Prostate gland (tissue), 2 donors: ENCODE results near the gene TADA2A. TPM values are rescaled to one million over a fixed set of nuclear protein-coding genes. Genes with fewer than 3 reads are reported as not detected.
A peak's percentile ranks its signal among the peaks of the same experiment; 100 is the strongest.

ENCODE experiments used
- DNase-seq: peaks from one replicate; pipeline ENCODE4 v3.0.0-alpha.2; 2019; ENCODE audit warnings: low spot score
- H3K27ac ChIP-seq, 2 donors: fragments of 200-600 bp; sonication (generic); 2 replicates each; pipeline ENCODE4 v1.5.1; 2017 to 2019
- H3K27me3 ChIP-seq: fragments of 200-600 bp; sonication (generic); replicated peaks from 2 replicates; pipeline ENCODE4 v1.5.1; 2019; ENCODE audit not compliant: insufficient read depth
- H3K36me3 ChIP-seq, 2 donors: fragments of 200-600 bp; sonication (generic); 1 replicate in 1 of 2; 2 replicates in 1 of 2; pipeline versions ENCODE4 v1.5.1 to v1.8.1; 2017 to 2019
- H3K4me1 ChIP-seq: fragments of 200-600 bp; sonication (generic); replicated peaks from 2 replicates; pipeline ENCODE4 v1.5.1; 2019
- H3K4me3 ChIP-seq, 2 donors: fragments of 200-600 bp; sonication (generic); 2 replicates each; pipeline ENCODE4 v1.5.1; 2017 to 2019
- H3K9me3 ChIP-seq: fragments of 200-600 bp; sonication (generic); 2 replicates; pipeline ENCODE4 v1.5.1; 2017
- POLR2A ChIP-seq: fragments of 450-650 bp; IDR thresholded peaks from one replicate; pipeline ENCODE4 v1.6.1; 2016; ENCODE audit warnings: antibody characterized with exemption, mild to moderate bottlenecking
- POLR2AphosphoS5 ChIP-seq: sonication (generic); formaldehyde crosslinking; IDR thresholded peaks from one replicate; pipeline ENCODE4 v1.6.1; 2017; ENCODE audit warnings: antibody characterized with exemption
- WGBS: methylation state at CpG from one replicate; pipeline ENCODE4 v1.1.5; 2018; 5-methylcytosine and 5-hydroxymethylcytosine counted together
- intact Hi-C: fragments of 100-400 bp; cut with DNase I; formaldehyde crosslinking; loops from one replicate; pipeline ENCODE4 v1.14.2; 2022
- total RNA-seq, 2 donors: library from RNA; depleted of rRNA; stranded (reverse); fragments of >200 nt; gene quantifications; one replicate each; pipeline ENCODE4 v1.1.0, GENCODE V29; 2016
- TF ChIP-seq, protein P1 (sequence below), 4 experiments: fragments of 200-600 bp in 2 of 4; fragments of 450-650 bp in 2 of 4; sonication (generic) in 2 of 4; IDR thresholded peaks; 1 replicate in 3 of 4; 2 replicates in 1 of 4; pipeline ENCODE4 v1.5.1; 2016 to 2019; ENCODE audit warnings: antibody characterized with exemption in 4 of 4, mild to moderate bottlenecking in 2 of 4, moderate library complexity in 2 of 4

The TADA2A gene
- total RNA-seq, 2 donors from 2014 or later: 13.0 to 29.7 TPM

- Histone ChIP-seq H3K4me3 (no peak overlapping the region), H3K4me1 (no peaks in the 10 kb centered on the region), H3K27me3 (no peaks in the 10 kb centered on the region), H3K36me3 (peaks cover 0 to under 1% of the 10 kb centered on the region in 2 donors), H3K9me3 (no peaks in the 10 kb centered on the region), H3K27ac (no peak overlapping the region)
- DNase-seq: no peak
- 81% methylated on average over 7 of the region's 7 CpGs for WGBS
- TF ChIP-seq, protein P1, sequence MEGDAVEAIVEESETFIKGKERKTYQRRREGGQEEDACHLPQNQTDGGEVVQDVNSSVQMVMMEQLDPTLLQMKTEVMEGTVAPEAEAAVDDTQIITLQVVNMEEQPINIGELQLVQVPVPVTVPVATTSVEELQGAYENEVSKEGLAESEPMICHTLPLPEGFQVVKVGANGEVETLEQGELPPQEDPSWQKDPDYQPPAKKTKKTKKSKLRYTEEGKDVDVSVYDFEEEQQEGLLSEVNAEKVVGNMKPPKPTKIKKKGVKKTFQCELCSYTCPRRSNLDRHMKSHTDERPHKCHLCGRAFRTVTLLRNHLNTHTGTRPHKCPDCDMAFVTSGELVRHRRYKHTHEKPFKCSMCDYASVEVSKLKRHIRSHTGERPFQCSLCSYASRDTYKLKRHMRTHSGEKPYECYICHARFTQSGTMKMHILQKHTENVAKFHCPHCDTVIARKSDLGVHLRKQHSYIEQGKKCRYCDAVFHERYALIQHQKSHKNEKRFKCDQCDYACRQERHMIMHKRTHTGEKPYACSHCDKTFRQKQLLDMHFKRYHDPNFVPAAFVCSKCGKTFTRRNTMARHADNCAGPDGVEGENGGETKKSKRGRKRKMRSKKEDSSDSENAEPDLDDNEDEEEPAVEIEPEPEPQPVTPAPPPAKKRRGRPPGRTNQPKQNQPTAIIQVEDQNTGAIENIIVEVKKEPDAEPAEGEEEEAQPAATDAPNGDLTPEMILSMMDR (IDR thresholded peaks at IDR 0.05): no peak
- TF ChIP-seq POLR2AphosphoS5: no peak
- TF ChIP-seq POLR2A: no peak
- intact Hi-C loops: no loop called here
Measured at GRCh38 chr17:37470181-37470580, 63.5 kb downstream of the TADA2A start.

GRCh38 chr17:37475731-37476420 lies 69.2 kb downstream of the TADA2A start:
- WGBS: 92% methylated on average over 1 of the region's 1 CpG

DNA sequence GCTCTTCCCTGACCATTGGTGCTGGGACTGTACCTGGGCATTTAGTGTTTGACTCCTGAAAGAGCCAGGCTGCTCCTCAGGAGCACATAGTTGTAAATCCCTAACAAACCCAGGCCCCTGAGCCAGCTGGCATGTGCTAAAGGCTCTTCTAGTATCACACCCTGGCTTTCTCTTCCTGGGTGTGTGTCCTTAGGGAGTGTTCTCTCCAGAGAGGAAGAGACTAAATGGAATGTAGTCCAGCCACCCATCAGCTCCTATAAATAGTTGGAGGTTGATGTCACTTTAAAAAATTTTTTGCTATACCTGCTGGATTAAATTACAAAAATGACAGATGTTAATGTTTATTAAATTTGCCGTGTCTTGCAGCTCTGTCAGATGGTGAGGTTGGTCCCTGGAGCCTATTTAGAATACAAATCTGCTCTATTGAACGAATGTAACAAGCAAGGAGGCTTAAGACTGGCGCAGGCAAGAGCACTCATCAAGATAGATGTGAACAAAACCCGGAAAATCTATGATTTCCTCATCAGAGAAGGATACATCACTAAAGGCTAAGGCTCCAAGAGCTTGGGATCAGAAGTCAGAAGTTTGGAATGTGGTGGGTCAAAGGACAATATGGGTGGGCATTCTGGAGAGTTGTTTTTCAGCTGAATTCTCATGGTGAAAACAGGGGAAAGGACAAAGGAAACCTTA lies 69.9 kb downstream of the TADA2A start:
- TF ChIP-seq POLR2AphosphoS5 (peak; percentile 91), POLR2A (no peak)
- TF ChIP-seq, protein P1 (IDR thresholded peaks at IDR 0.05): no peak
- intact Hi-C loops: no loop called here
- Histone ChIP-seq H3K4me1 (peaks cover 3% of the 10 kb centered on the region), H3K27ac (peak overlapping the region; percentile 37 to 38), H3K9me3 (no peaks in the 10 kb centered on the region), H3K27me3 (no peaks in the 10 kb centered on the region), H3K36me3 (peaks cover 0 to 4% of the 10 kb centered on the region in 2 donors), H3K4me3 (no peak overlapping the region)
- WGBS: 46% methylated on average over 4 of the region's 4 CpGs
- peak; percentile 82 for DNase-seq

More at GRCh38 chr17:37475731-37476420, 69.2 kb downstream of the TADA2A start:
- Histone ChIP-seq H3K27ac (peak overlapping the region; percentile 37 to 38), H3K9me3 (no peaks in the 10 kb centered on the region), H3K36me3 (peaks cover 0 to 4% of the 10 kb centered on the region in 2 donors), H3K4me1 (peaks cover 3% of the 10 kb centered on the region), H3K4me3 (no peak overlapping the region), H3K27me3 (no peaks in the 10 kb centered on the region)
- intact Hi-C loops: no loop called here
- no peak for TF ChIP-seq POLR2AphosphoS5
- TF ChIP-seq, protein P1 (IDR thresholded peaks at IDR 0.05): no peak
- no peak for TF ChIP-seq POLR2A
- no peak for DNase-seq

DNA sequence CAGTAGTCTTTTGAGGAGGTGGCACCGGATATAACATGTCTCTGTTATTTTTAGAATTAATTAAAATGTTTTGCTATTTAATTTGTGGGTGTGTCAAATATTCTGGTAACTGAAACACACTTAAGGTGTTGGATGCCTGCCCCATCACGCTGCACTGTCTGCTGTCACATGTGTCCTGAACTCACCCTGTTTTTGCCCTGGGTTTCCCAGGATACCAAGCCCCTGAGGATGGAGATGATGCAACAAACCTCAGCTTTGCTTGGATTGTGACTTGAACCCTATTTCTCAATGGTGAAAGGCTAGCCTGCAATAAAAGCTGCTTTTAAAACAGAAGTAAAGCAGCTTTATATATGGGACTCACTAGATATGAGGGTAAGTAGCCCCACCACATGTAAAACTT lies 71.5 kb downstream of the TADA2A start:
- Histone ChIP-seq H3K9me3 (no peaks in the 10 kb centered on the region), H3K4me1 (peaks cover 3% of the 10 kb centered on the region), H3K36me3 (peaks cover 0 to 4% of the 10 kb centered on the region in 2 donors), H3K27ac (no peak overlapping the region), H3K4me3 (no peak overlapping the region), H3K27me3 (no peaks in the 10 kb centered on the region)
- DNase-seq: no peak
- intact Hi-C loops: no loop called here
- TF ChIP-seq POLR2AphosphoS5: no peak
- TF ChIP-seq, protein P1 (IDR thresholded peaks at IDR 0.05): no peak
- no peak for TF ChIP-seq POLR2A
- 56% methylated on average over 2 of the region's 2 CpGs for WGBS
